Ovary (tissue), 9 donors: ENCODE data around the gene ACO1. TPM values are rescaled to one million over a fixed set of nuclear protein-coding genes. Genes with fewer than 3 reads are reported as not detected.
A peak's percentile ranks its signal among the peaks of the same experiment; 100 is the strongest.

ENCODE experiments used
- DNase-seq, 5 donors: peaks; one replicate each; pipeline ENCODE4 v3.0.0-alpha.2; 2019 to 2020
- H3K27ac ChIP-seq, 2 donors: fragments of 200-600 bp; one replicate each; pipeline versions ENCODE4 v1.5.1 to v1.8.0; 2019 to 2022
- H3K27me3 ChIP-seq: fragments of 200-600 bp; one replicate; pipeline ENCODE4 v1.8.0; 2022
- H3K36me3 ChIP-seq: fragments of 200-600 bp; sonication (generic); one replicate; pipeline ENCODE4 v1.5.1; 2019
- H3K4me1 ChIP-seq: one replicate; pipeline ENCODE4 v1.8.1; 2013; ENCODE audit warnings: mild to moderate bottlenecking, moderate library complexity; ENCODE audit not compliant: insufficient read depth
- H3K4me3 ChIP-seq: fragments of 200-600 bp; sonication (generic); one replicate; pipeline ENCODE4 v1.5.1; 2017
- H3K9me3 ChIP-seq, 2 donors: fragments of 200-600 bp in 1 of 2; sonication (generic) in 1 of 2; one replicate each; pipeline versions ENCODE4 v1.5.1 to v1.8.1; 2013 to 2019; ENCODE audit warnings: mild to moderate bottlenecking in 1 of 2, moderate library complexity in 1 of 2
- EP300 ChIP-seq: sonication (generic); formaldehyde crosslinking; IDR thresholded peaks from one replicate; pipeline ENCODE4 v1.6.1; 2017; ENCODE audit warnings: antibody characterized with exemption
- POLR2A ChIP-seq: fragments of 450-650 bp; IDR thresholded peaks from one replicate; pipeline ENCODE4 v1.6.1; 2017; ENCODE audit warnings: antibody characterized with exemption, mild to moderate bottlenecking, moderate library complexity
- WGBS, 3 donors: extraction: QIAGEN DNeasy Blood & Tissue Kit in 1 of 3; methylation state at CpG; one replicate each; pipeline versions ENCODE4 v1.1.5 to v1.1.7; 2013 to 2017; 5-methylcytosine and 5-hydroxymethylcytosine counted together
- intact Hi-C, 4 donors: fragments of 100-400 bp; cut with DNase I; formaldehyde crosslinking; loops; one replicate each; pipeline versions ENCODE4 v1.11.0 to v1.15.1; 2022 to 2023
- polyA plus RNA-seq, 2 donors: library from polyadenylated mRNA; stranded (reverse); fragments of 200-250 nt in 1 of 2; fragments of 350-450 nt in 1 of 2; fragmentation: Illumina TruSeq in 1 of 2; extraction: RNeasy Lipid Tissue Mini Kit (QIAGEN cat#74804) in 1 of 2; gene quantifications; one replicate each; pipeline ENCODE4 v1.2.3, GENCODE V29; 2013 to 2014
- total RNA-seq, 7 donors: library from RNA; depleted of rRNA in 2 of 7; stranded (reverse); fragments of >200 nt in 2 of 7; fragmentation: NEBNext Ultra II Directional in 3 of 7; extraction: Animal tissue kit (Norgen Biotek cat#: 25700) in 3 of 7; gene quantifications; one replicate each; pipeline versions ENCODE4 v1.1.0 to v1.2.4, GENCODE V29; 2016 to 2023
- TF ChIP-seq, protein P1 (sequence below), 3 donors: fragments of 450-650 bp in 2 of 3; fragments of 200-600 bp in 1 of 3; IDR thresholded peaks; one replicate each; pipeline versions ENCODE4 v1.5.1 to v1.8.0; 2016 to 2022; ENCODE audit warnings: antibody characterized with exemption in 3 of 3, mild to moderate bottlenecking in 1 of 3
- donor health status: DM: no; HTN: no; CAD: no; lungs with moderate emphysema.
- donor health status: DM: no; HTN: no; CAD: no.
- donor health status: Bipolar disorder and iron deficiency.
- donor health status: DM: yes; HTN: yes; CAD: no.
- donor health status: DM: no; HTN: no; CAD: no.
- donor health status: DM: yes; HTN: yes; CAD: no.

ACO1 gene
- total and polyA plus RNA-seq, 9 donors, result 15.6 to 111 (median 30.5) TPM

DNA sequence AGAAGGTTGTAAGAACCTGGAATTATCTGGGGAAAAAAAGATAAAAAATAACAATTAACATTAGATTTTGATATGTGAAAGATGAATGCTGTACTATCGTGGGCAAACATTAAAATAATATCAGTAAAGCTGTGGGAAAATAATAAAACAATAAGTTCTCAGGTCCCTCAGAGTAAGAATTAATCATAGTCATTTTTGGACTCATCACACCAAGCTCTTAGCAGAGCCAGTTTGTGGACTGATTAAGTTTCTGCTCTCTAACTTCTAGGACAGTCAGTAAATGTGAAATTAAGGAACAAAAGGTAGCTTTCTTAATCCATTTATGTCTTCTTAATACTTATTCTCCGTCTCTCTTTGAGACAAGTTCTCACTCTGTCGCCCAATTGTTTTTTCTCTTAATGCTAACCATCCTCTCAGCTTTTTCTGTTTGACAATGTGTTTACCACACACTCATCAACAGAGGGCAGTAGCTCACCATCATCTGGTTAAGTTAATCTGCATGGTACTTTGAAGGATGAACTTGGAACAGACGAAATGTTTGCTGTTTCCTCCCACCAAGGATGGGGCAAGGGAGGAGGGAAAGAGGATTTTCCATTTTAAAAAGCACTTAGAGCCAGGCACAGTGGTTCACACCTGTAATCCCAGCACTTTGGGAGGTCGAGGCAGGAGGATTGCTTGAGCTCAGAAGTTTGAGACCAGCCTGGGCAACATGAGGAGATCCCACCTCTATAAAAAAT, 5.3 kb upstream of the ACO1 start:
- peak in 3 of 5 donors; percentile 35 to 59 (median 41) for DNase-seq
- H3K4me1 ChIP-seq, result peaks cover 1% of the 10 kb centered on the region
- no peak overlapping the region for H3K4me3 ChIP-seq
- no peaks in the 10 kb centered on the region for H3K36me3 ChIP-seq
- H3K27me3 ChIP-seq, result no peaks in the 10 kb centered on the region
- WGBS, 3 donors, result 4 to 12% (median 5%) methylated on average over 5 of the region's 5 CpGs
- TF ChIP-seq EP300, result no peak
- TF ChIP-seq, protein P1, sequence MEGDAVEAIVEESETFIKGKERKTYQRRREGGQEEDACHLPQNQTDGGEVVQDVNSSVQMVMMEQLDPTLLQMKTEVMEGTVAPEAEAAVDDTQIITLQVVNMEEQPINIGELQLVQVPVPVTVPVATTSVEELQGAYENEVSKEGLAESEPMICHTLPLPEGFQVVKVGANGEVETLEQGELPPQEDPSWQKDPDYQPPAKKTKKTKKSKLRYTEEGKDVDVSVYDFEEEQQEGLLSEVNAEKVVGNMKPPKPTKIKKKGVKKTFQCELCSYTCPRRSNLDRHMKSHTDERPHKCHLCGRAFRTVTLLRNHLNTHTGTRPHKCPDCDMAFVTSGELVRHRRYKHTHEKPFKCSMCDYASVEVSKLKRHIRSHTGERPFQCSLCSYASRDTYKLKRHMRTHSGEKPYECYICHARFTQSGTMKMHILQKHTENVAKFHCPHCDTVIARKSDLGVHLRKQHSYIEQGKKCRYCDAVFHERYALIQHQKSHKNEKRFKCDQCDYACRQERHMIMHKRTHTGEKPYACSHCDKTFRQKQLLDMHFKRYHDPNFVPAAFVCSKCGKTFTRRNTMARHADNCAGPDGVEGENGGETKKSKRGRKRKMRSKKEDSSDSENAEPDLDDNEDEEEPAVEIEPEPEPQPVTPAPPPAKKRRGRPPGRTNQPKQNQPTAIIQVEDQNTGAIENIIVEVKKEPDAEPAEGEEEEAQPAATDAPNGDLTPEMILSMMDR (IDR thresholded peaks at IDR 0.05), result peak; percentile 53 to 87 (median 82)
- H3K9me3 ChIP-seq, result no peaks in the 10 kb centered on the region
- intact Hi-C loops, result loop anchor here (2.0 to 5.0 kb wide), 5 partner anchors 194 to 593 kb away; partner anchors contain the start of gene NDUFB6 (in 1 of the 4)
- H3K27ac ChIP-seq, result no peak overlapping the region

DNA sequence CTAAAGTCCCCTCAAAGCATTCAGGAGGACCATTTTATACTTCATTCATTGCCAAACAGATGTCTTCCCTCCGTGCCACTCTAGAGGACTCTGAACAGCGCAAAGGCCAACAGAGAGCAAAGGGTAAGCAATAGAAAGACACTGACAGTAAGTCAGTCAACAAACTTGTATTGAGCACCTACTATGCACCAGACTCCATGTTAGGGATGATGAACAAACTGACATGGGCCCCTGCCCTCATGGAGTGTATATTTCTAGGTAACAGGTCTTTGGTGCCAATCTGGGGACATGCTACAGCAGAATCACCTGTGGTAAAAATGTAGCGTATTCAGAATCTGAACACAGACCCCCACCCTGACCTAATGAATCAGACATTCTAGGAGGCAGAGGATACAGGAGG, 3.5 kb upstream of the ACO1 start:
- Histone ChIP-seq H3K27me3 (no peaks in the 10 kb centered on the region), H3K4me1 (peaks cover 4% of the 10 kb centered on the region), H3K9me3 (no peaks in the 10 kb centered on the region), H3K27ac (no peak overlapping the region), H3K4me3 (no peak overlapping the region), H3K36me3 (no peaks in the 10 kb centered on the region)
- intact Hi-C loops, result loop anchor here in 3 of 4 donors (5.0 to 10.0 kb wide), 3 partner anchors 54 to 591 kb away; partner anchors contain the start of gene RIGI (in 1 of the 3)
- DNase-seq, result no peak
- 85 to 88% (median 87%) methylated on average over 3 of the region's 3 CpGs for WGBS, 3 donors
- TF ChIP-seq, protein P1 (IDR thresholded peaks at IDR 0.05), result no peak
- TF ChIP-seq EP300 (no peak), POLR2A (no peak)

DNA sequence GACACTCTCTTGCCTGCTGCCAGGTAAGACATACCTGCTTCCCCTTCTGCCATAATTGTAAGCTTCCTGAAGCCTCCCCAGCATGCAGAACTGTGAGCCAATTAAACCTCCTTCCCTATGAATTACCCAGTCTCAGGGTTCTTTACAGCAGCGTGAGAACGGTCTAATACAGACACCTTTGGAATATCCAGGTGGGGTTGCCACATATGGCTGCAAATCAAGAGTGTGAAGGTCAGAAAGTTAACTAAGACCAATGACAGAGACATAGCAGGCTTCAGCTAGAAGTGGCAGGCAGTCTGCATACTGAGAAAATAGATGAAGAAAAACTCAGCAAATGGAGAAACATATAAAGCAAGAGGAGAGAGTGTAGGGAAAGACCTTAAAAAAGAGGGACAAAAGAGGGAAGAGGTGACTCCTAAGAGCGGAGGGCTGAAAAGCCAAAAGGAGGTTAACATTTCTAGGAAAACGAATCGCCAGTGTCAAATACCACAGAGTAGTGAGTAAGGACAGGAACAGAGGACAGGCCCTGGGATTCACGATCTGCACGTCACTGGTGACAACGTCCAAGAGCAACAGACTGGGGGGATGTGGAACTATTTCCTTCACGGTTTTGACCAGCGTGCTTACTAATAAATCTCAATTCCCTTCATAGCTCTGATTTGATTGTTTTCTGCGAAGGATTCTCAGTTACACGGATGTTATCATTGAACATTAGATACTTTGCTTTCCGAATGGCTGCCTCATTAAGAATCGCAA, 1.7 kb upstream of the ACO1 start:
- Histone ChIP-seq H3K4me1 (peaks cover 7% of the 10 kb centered on the region), H3K36me3 (no peaks in the 10 kb centered on the region), H3K9me3 (no peaks in the 10 kb centered on the region), H3K27ac (no peak overlapping the region), H3K4me3 (no peak overlapping the region), H3K27me3 (no peaks in the 10 kb centered on the region)
- TF ChIP-seq, protein P1 (IDR thresholded peaks at IDR 0.05), result no peak
- TF ChIP-seq POLR2A (no peak), EP300 (no peak)
- no peak for DNase-seq
- WGBS, 3 donors, result 73 to 81% (median 80%) methylated on average over 14 of the region's 14 CpGs
- intact Hi-C loops, result loop anchor here in 3 of 4 donors (5.0 to 10.0 kb wide), 3 partner anchors 52 to 590 kb away; partner anchors contain the start of gene RIGI (in 1 of the 3)

DNA sequence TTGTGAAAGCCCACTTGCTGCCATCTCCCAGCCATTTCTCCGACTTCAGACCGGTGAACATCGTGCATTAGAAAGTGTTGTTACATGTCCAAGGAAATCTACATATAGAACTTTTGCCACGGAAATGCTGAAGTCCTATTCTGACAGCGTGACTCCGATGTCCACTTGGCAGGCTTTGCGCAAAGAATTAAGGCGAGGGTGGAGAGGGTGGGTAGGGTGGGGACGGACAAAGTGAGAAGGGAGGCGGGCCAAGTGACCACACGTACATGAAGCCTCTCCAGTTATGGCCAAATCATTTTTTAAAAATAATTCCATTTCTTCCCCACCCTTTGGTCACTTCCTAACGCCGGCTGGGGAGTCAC, 460 bp upstream of the ACO1 start:
- no peaks in the 10 kb centered on the region for H3K9me3 ChIP-seq
- no peaks in the 10 kb centered on the region for H3K36me3 ChIP-seq
- DNase-seq, result no peak
- 0% methylated on average over 13 of the region's 13 CpGs for WGBS, 3 donors
- peaks cover 8% of the 10 kb centered on the region for H3K4me1 ChIP-seq
- H3K27me3 ChIP-seq, result no peaks in the 10 kb centered on the region
- intact Hi-C loops, result loop anchor here in 3 of 4 donors (5.0 to 10.0 kb wide), 3 partner anchors 51 to 588 kb away; partner anchors contain the start of gene RIGI (in 1 of the 3)
- H3K4me3 ChIP-seq, result peak overlapping the region; percentile 90
- TF ChIP-seq POLR2A (no peak), EP300 (no peak)
- TF ChIP-seq, protein P1 (IDR thresholded peaks at IDR 0.05), result no peak
- peak overlapping the region in 1 of 2 donors; percentile 71 for H3K27ac ChIP-seq
